Liver (tissue), 9 donors: ENCODE results near the gene CACNA1C. TPM values are rescaled to one million over a fixed set of nuclear protein-coding genes. Genes with fewer than 3 reads are reported as not detected.

Experiments
- DNase-seq: peaks from one replicate; pipeline ENCODE4 v3.0.0-alpha.2; 2017; ENCODE audit warnings: low spot score
- H3K27ac ChIP-seq, 2 donors: one replicate each; pipeline ENCODE4 v1.7.0; 2013; ENCODE audit warnings: inconsistent platforms in 2 of 2, low read length in 2 of 2, control low read depth in 1 of 2, low read depth in 1 of 2, mild to moderate bottlenecking in 1 of 2
- H3K27me3 ChIP-seq, 4 donors: one replicate each; pipeline versions ENCODE4 v1.6.1 to v1.7.0; 2013; ENCODE audit warnings: low read length in 3 of 4, inconsistent platforms in 1 of 4, mild to moderate bottlenecking in 1 of 4, moderate library complexity in 1 of 4; ENCODE audit not compliant: control insufficient read depth in 4 of 4, insufficient read depth in 4 of 4
- H3K36me3 ChIP-seq, 4 donors: one replicate each; pipeline versions ENCODE4 v1.6.1 to v1.7.0; 2013; ENCODE audit warnings: low read length in 3 of 4, mild to moderate bottlenecking in 3 of 4, low read depth in 1 of 4, moderate library complexity in 1 of 4; ENCODE audit not compliant: control insufficient read depth in 4 of 4, insufficient read depth in 3 of 4
- H3K4me1 ChIP-seq, 4 donors: one replicate each; pipeline versions ENCODE4 v1.6.1 to v1.7.0; 2013; ENCODE audit warnings: low read length in 3 of 4, mild to moderate bottlenecking in 3 of 4, moderate library complexity in 1 of 4; ENCODE audit not compliant: control insufficient read depth in 4 of 4, insufficient read depth in 4 of 4
- H3K4me3 ChIP-seq, 3 donors: one replicate each; pipeline versions ENCODE4 v1.6.1 to v1.7.0; 2013; ENCODE audit warnings: low read length in 3 of 3, control low read depth in 1 of 3, low read depth in 1 of 3, mild to moderate bottlenecking in 1 of 3
- H3K9ac ChIP-seq, 2 donors: one replicate each; pipeline ENCODE4 v1.7.0; 2013; ENCODE audit warnings: low read length in 2 of 2, mild to moderate bottlenecking in 2 of 2, moderate library complexity in 2 of 2, control low read depth in 1 of 2, low read depth in 1 of 2
- H3K9me3 ChIP-seq, 4 donors: one replicate each; pipeline versions ENCODE4 v1.6.1 to v1.7.0; 2013; ENCODE audit warnings: low read length in 3 of 4; ENCODE audit not compliant: control insufficient read depth in 4 of 4
- ATF3 ChIP-seq: IDR thresholded peaks from 2 replicates; pipeline ENCODE4 v1.6.1; 2016; ENCODE audit warnings: antibody characterized with exemption
- CTCF ChIP-seq: fragments of 150-350 bp; IDR thresholded peaks from 2 replicates; pipeline ENCODE4 v1.5.1; 2017; ENCODE audit warnings: improper control_type of control experiment, low read depth, low read length; ENCODE audit not compliant: missing input control
- EGR1 ChIP-seq, 2 donors: IDR thresholded peaks; 2 replicates each; pipeline ENCODE4 v1.6.1; 2016 to 2018; ENCODE audit warnings: antibody characterized with exemption in 2 of 2, low read depth in 2 of 2
- FOXA1 ChIP-seq: IDR thresholded peaks from 2 replicates; pipeline ENCODE4 v1.6.1; 2016; ENCODE audit warnings: antibody characterized with exemption
- FOXA2 ChIP-seq: IDR thresholded peaks from 2 replicates; pipeline ENCODE4 v1.6.1; 2016; ENCODE audit warnings: antibody characterized with exemption
- GABPA ChIP-seq, 2 donors: IDR thresholded peaks in 1 of 2; conservative IDR thresholded peaks in 1 of 2; 2 replicates each; pipeline ENCODE4 v1.6.1; 2016; ENCODE audit warnings: antibody characterized with exemption in 2 of 2, mild to moderate bottlenecking in 1 of 2, moderate library complexity in 1 of 2
- HNF4A ChIP-seq, 2 donors: conservative IDR thresholded peaks; 2 replicates each; pipeline ENCODE4 v1.6.1; 2016; ENCODE audit warnings: antibody characterized with exemption in 2 of 2, mild to moderate bottlenecking in 2 of 2
- HNF4G ChIP-seq: IDR thresholded peaks from 2 replicates; pipeline ENCODE4 v1.6.1; 2016; ENCODE audit warnings: antibody characterized with exemption
- JUND ChIP-seq, 2 donors: IDR thresholded peaks; 2 replicates each; pipeline ENCODE4 v1.6.1; 2016; ENCODE audit warnings: antibody characterized with exemption in 2 of 2
- MAX ChIP-seq: IDR thresholded peaks from 2 replicates; pipeline ENCODE4 v1.6.1; 2016; ENCODE audit warnings: antibody characterized with exemption
- NR2F2 ChIP-seq: IDR thresholded peaks from 2 replicates; pipeline ENCODE4 v1.6.1; 2016; ENCODE audit warnings: antibody characterized with exemption
- RAD21 ChIP-seq, 2 donors: IDR thresholded peaks; 2 replicates each; pipeline ENCODE4 v1.6.1; 2016; ENCODE audit warnings: antibody characterized with exemption in 2 of 2, mild to moderate bottlenecking in 2 of 2
- REST ChIP-seq: IDR thresholded peaks from 2 replicates; pipeline ENCODE4 v1.6.1; 2016; ENCODE audit warnings: antibody characterized with exemption, mild to moderate bottlenecking
- RXRA ChIP-seq, 2 donors: IDR thresholded peaks; 2 replicates each; pipeline ENCODE4 v1.6.1; 2017 to 2018; ENCODE audit warnings: antibody characterized with exemption in 2 of 2, mild to moderate bottlenecking in 1 of 2
- SP1 ChIP-seq: IDR thresholded peaks from 2 replicates; pipeline ENCODE4 v1.6.1; 2018; ENCODE audit warnings: antibody characterized with exemption, mild to moderate bottlenecking
- TAF1 ChIP-seq: conservative IDR thresholded peaks from 2 replicates; pipeline ENCODE4 v1.6.1; 2016; ENCODE audit warnings: antibody characterized with exemption, mild to moderate bottlenecking
- YY1 ChIP-seq: IDR thresholded peaks from 2 replicates; pipeline ENCODE4 v1.6.1; 2016; ENCODE audit warnings: antibody characterized with exemption, mild to moderate bottlenecking
- ZBTB33 ChIP-seq: IDR thresholded peaks from 2 replicates; pipeline ENCODE4 v1.6.1; 2016; ENCODE audit warnings: antibody characterized with exemption
- WGBS: extraction: QIAGEN DNeasy Blood & Tissue Kit; methylation state at CpG from one replicate; pipeline ENCODE4 v1.1.7; 2013; 5-methylcytosine and 5-hydroxymethylcytosine counted together
- polyA plus RNA-seq, 2 donors: library from polyadenylated mRNA; stranded (reverse) in 1 of 2; unstranded in 1 of 2; fragments of 200-250 nt in 1 of 2; fragments of >200 nt in 1 of 2; fragmentation: Nextera tagmentation in 1 of 2; extraction: Ambion mirVana in 1 of 2; gene quantifications; one replicate each; pipeline versions ENCODE4 v1.2.1 to v1.2.3, GENCODE V29; 2013 to 2015
- total RNA-seq, 2 donors: library from RNA; depleted of rRNA; stranded (reverse); fragments of >200 nt; gene quantifications; one replicate each; pipeline ENCODE4 v1.2.3, GENCODE V29; 2014
- donor health status: healthy.
- donor health status: healthy.
- donor health status: healthy.
- donor health status: healthy.
- donor health status: healthy.

The CACNA1C gene
- total and polyA plus RNA-seq, 4 donors, result 0.23 to 1.9 (median 0.41) TPM

- Histone ChIP-seq H3K27ac (no peak overlapping the region), H3K27me3 (peaks cover 0 to 2% (median 0%) of the 10 kb centered on the region in 4 donors), H3K9ac (no peak overlapping the region), H3K9me3 (no peaks in the 10 kb centered on the region), H3K4me3 (no peak overlapping the region), H3K36me3 (no peaks in the 10 kb centered on the region), H3K4me1 (no peaks in the 10 kb centered on the region)
- DNase-seq, result no peak
- 94% methylated on average over 10 of the region's 10 CpGs for WGBS
- no peak for TF ChIP-seq TAF1
- TF ChIP-seq ATF3, result no peak
- no peak for TF ChIP-seq NR2F2
- TF ChIP-seq RXRA (IDR thresholded peaks at IDR 0.05), result no peak
- no peak for TF ChIP-seq HNF4A (conservative IDR thresholded peaks at IDR 0.05)
- TF ChIP-seq YY1, result no peak
- no peak for TF ChIP-seq GABPA (IDR thresholded peaks at IDR 0.05 in 1 of 2, conservative IDR thresholded peaks at IDR 0.05 in 1 of 2)
- no peak for TF ChIP-seq EGR1 (IDR thresholded peaks at IDR 0.05; ENCODE audit: low read depth in 2 of 2)
- no peak for TF ChIP-seq CTCF
- no peak for TF ChIP-seq RAD21 (IDR thresholded peaks at IDR 0.05)
- no peak for TF ChIP-seq SP1
- TF ChIP-seq JUND (IDR thresholded peaks at IDR 0.05), result no peak
- TF ChIP-seq FOXA1, result no peak
- no peak for TF ChIP-seq FOXA2
- TF ChIP-seq MAX, result no peak
- no peak for TF ChIP-seq REST
- TF ChIP-seq HNF4G, result no peak
- no peak for TF ChIP-seq ZBTB33
Observed at GRCh38 chr12:2672863-2673262, 620.1 kb downstream of the CACNA1C start.
